ENCODE results near the gene OSBPL3. TPM values are rescaled to one million over a fixed set of nuclear protein-coding genes. Genes with fewer than 3 reads are reported as not detected.

OSBPL3 gene
- total RNA-seq, 1 donor from 2014 or later, result 37.5 TPM

- DNase-seq, result no peak
- Mint-ChIP-seq H3K4me1 (ENCODE audit: low read depth, unreplicated experiment) (no peaks in the 10 kb centered on the region), H3K27me3 (ENCODE audit: unreplicated experiment) (no peaks in the 10 kb centered on the region), H3K9me3 (ENCODE audit: unreplicated experiment) (peaks cover 1% of the 10 kb centered on the region), H3K27ac (ENCODE audit: unreplicated experiment) (no peak overlapping the region), H3K4me3 (ENCODE audit: unreplicated experiment) (no peak overlapping the region), H3K36me3 (ENCODE audit: unreplicated experiment) (no peaks in the 10 kb centered on the region)
- TF ChIP-seq, protein P1, sequence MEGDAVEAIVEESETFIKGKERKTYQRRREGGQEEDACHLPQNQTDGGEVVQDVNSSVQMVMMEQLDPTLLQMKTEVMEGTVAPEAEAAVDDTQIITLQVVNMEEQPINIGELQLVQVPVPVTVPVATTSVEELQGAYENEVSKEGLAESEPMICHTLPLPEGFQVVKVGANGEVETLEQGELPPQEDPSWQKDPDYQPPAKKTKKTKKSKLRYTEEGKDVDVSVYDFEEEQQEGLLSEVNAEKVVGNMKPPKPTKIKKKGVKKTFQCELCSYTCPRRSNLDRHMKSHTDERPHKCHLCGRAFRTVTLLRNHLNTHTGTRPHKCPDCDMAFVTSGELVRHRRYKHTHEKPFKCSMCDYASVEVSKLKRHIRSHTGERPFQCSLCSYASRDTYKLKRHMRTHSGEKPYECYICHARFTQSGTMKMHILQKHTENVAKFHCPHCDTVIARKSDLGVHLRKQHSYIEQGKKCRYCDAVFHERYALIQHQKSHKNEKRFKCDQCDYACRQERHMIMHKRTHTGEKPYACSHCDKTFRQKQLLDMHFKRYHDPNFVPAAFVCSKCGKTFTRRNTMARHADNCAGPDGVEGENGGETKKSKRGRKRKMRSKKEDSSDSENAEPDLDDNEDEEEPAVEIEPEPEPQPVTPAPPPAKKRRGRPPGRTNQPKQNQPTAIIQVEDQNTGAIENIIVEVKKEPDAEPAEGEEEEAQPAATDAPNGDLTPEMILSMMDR (IDR thresholded peaks at IDR 0.05; ENCODE audit: partially characterized antibody, unreplicated experiment), result no peak
These were observed 206.3 kb downstream of the OSBPL3 start for GRCh38 chr7:24773646-24774045.

- Mint-ChIP-seq H3K4me1 (ENCODE audit: low read depth, unreplicated experiment) (no peaks in the 10 kb centered on the region), H3K4me3 (ENCODE audit: unreplicated experiment) (no peak overlapping the region), H3K9me3 (ENCODE audit: unreplicated experiment) (peaks cover 2% of the 10 kb centered on the region), H3K27ac (ENCODE audit: unreplicated experiment) (no peak overlapping the region), H3K27me3 (ENCODE audit: unreplicated experiment) (no peaks in the 10 kb centered on the region), H3K36me3 (ENCODE audit: unreplicated experiment) (no peaks in the 10 kb centered on the region)
- TF ChIP-seq, protein P1 (IDR thresholded peaks at IDR 0.05; ENCODE audit: partially characterized antibody, unreplicated experiment), result no peak
- DNase-seq, result no peak
These were observed 210.1 kb downstream of the OSBPL3 start for GRCh38 chr7:24769851-24770250.

DNA sequence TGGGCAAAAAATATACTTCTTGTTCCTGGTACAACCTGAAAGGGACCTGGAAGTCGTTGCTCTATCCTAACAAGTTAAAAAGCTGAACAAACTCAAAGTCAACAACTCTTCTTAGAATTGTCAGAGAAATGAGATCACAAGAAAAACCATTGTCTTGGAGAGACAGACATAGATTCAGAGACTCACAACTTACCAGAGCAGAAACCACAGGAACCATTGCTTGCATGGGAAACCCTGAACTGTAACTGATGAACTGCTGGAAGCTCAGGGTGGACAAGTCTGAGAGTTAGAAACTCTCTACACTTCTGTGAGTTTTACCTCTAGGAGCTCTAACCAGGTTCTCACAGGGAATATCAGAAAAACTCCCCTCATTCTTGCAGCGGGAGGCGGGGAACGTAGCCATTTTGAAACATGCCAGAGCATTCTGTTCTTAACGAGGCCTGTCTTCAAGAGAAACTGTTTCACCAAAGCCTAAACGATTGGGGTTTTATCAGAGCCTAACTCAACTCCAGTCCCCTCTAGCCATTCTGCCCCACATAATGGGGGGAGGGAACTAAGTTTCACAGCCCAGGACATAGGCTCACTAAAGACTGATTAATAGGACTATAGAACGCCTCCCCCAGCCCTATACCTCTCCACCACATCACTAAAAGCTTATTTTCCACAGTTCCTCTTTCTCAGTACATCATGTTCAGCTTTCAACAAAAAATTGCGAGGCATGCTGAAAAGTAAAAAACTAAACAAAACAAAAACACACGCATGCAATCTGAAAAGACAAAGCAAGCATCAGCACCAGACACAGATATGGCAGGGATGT, 210.8 kb downstream of the OSBPL3 start:
- peaks cover 2% of the 10 kb centered on the region for H3K9me3 Mint-ChIP-seq (ENCODE audit: unreplicated experiment)
- H3K27ac Mint-ChIP-seq (ENCODE audit: unreplicated experiment), result no peak overlapping the region
- H3K36me3 Mint-ChIP-seq (ENCODE audit: unreplicated experiment), result no peaks in the 10 kb centered on the region

DNA sequence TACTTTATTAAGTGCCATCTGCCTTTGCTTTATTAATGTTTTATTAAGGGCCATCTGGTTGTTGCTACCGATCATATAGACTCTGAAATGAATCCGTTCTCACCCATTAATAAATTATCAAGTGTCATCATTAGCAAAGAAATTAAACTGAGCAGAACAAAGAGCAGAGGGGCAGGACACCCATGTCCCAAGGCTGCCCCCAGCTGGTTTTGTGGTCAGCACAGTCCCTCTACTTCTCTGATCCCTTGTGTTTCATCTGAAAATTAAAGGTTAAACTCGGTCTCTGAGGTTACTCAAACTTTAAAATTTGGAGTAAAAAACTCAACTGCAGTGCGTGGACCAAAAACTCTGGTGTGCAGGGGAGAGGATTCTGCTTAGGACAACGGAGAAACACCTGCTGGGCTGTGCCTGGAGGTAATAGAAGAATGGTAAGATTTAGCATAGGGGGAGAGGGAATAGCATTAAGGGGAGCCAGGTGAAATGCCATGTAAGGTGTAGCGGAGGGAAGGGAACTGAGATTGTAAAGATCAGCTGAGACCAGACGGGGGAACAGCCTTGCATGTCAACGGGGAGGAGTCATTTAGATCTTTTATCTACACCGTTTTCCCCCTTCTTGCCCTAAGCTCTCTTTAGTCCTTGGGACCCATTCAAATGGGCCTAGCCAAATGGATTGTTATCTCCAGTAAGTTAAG, 212.0 kb downstream of the OSBPL3 start:
- Mint-ChIP-seq H3K27me3 (ENCODE audit: unreplicated experiment) (no peaks in the 10 kb centered on the region), H3K4me3 (ENCODE audit: unreplicated experiment) (no peak overlapping the region), H3K9me3 (ENCODE audit: unreplicated experiment) (peaks cover 2% of the 10 kb centered on the region), H3K36me3 (ENCODE audit: unreplicated experiment) (no peaks in the 10 kb centered on the region), H3K4me1 (ENCODE audit: low read depth, unreplicated experiment) (no peaks in the 10 kb centered on the region), H3K27ac (ENCODE audit: unreplicated experiment) (no peak overlapping the region)
- TF ChIP-seq, protein P1 (IDR thresholded peaks at IDR 0.05; ENCODE audit: partially characterized antibody, unreplicated experiment), result no peak
- DNase-seq, result no peak

More for the DNA sequence above, 210.8 kb downstream of the OSBPL3 start:
- no peak for DNase-seq
- H3K4me1 Mint-ChIP-seq (ENCODE audit: low read depth, unreplicated experiment), result no peaks in the 10 kb centered on the region
- no peaks in the 10 kb centered on the region for H3K27me3 Mint-ChIP-seq (ENCODE audit: unreplicated experiment)
- no peak overlapping the region for H3K4me3 Mint-ChIP-seq (ENCODE audit: unreplicated experiment)
- TF ChIP-seq, protein P1 (IDR thresholded peaks at IDR 0.05; ENCODE audit: partially characterized antibody, unreplicated experiment), result no peak
